HUES64 (cell line): ENCODE results near the gene SIGLEC7.

Experiments
- H3K27ac ChIP-seq: 2 replicates; pipeline ENCODE4 v1.7.0; 2013; ENCODE audit warnings: low read depth, low read length, inconsistent platforms
- H3K27me3 ChIP-seq: 2 replicates; pipeline ENCODE4 v1.6.1; 2013; ENCODE audit warnings: mild to moderate bottlenecking, low read length; ENCODE audit not compliant: insufficient read depth
- H3K36me3 ChIP-seq: 2 replicates; pipeline ENCODE4 v1.6.1; 2013; ENCODE audit warnings: mild to moderate bottlenecking, low read length; ENCODE audit not compliant: insufficient read depth
- H3K4me1 ChIP-seq: 2 replicates; pipeline ENCODE4 v1.6.1; 2013; ENCODE audit warnings: mild to moderate bottlenecking, low read length, moderate library complexity; ENCODE audit not compliant: insufficient read depth
- H3K4me3 ChIP-seq: 2 replicates; pipeline ENCODE4 v1.5.1; 2013; ENCODE audit warnings: mild to moderate bottlenecking, low read length, moderate library complexity
- H3K9ac ChIP-seq: 2 replicates; pipeline ENCODE4 v1.6.1; 2013; ENCODE audit warnings: mild to moderate bottlenecking, low read depth, low read length
- H3K9me3 ChIP-seq: 2 replicates; pipeline ENCODE4 v1.6.1; 2013; ENCODE audit warnings: low read depth, low read length; ENCODE audit not compliant: insufficient read depth
- WGBS: fragments of 150-250, 120-280 bp; methylation state at CpG from one replicate; pipeline ENCODE4 v1.1.7; 2013; ENCODE audit warnings: missing lambda C conversion rate; 5-methylcytosine and 5-hydroxymethylcytosine counted together

SIGLEC7 gene

GRCh38 chr19:51101171-51101865 lies 40.8 kb upstream of the SIGLEC7 start:
- H3K27ac ChIP-seq: no peak overlapping the region
- H3K4me3 ChIP-seq: no peak overlapping the region
- no peak overlapping the region for H3K9ac ChIP-seq
- no peaks in the 10 kb centered on the region for H3K27me3 ChIP-seq
- H3K4me1 ChIP-seq: no peaks in the 10 kb centered on the region
- no peaks in the 10 kb centered on the region for H3K9me3 ChIP-seq
- WGBS: 92% methylated on average over 2 of the region's 5 CpGs
- peaks cover 19% of the 10 kb centered on the region for H3K36me3 ChIP-seq

GRCh38 chr19:51102991-51103390 lies 39.1 kb upstream of the SIGLEC7 start:
- H3K36me3 ChIP-seq: peaks cover 19% of the 10 kb centered on the region
- no peak overlapping the region for H3K9ac ChIP-seq
- no peak overlapping the region for H3K4me3 ChIP-seq
- no peaks in the 10 kb centered on the region for H3K9me3 ChIP-seq
- H3K27me3 ChIP-seq: no peaks in the 10 kb centered on the region
- H3K4me1 ChIP-seq: peaks cover 3% of the 10 kb centered on the region; the same call in 1 of the 2 replicates
- H3K27ac ChIP-seq: no peak overlapping the region
- WGBS: 95% methylated on average over 4 of the region's 7 CpGs

- Histone ChIP-seq H3K36me3 (peaks cover 19% of the 10 kb centered on the region), H3K4me1 (peaks cover 3% of the 10 kb centered on the region; the same call in 1 of the 2 replicates), H3K27ac (no peak overlapping the region), H3K9ac (no peak overlapping the region), H3K27me3 (no peaks in the 10 kb centered on the region), H3K4me3 (no peak overlapping the region), H3K9me3 (no peaks in the 10 kb centered on the region)
- 97% methylated on average over 49 of the region's 49 CpGs for WGBS
Measured at GRCh38 chr19:51103926-51104341, 38.2 kb upstream of the SIGLEC7 start.

- WGBS: 24% methylated on average over 18 of the region's 18 CpGs
- Histone ChIP-seq H3K36me3 (peaks cover 6% of the 10 kb centered on the region), H3K27ac (no peak overlapping the region), H3K9me3 (no peaks in the 10 kb centered on the region), H3K4me1 (peaks cover 3% of the 10 kb centered on the region; the same call in 1 of the 2 replicates), H3K27me3 (peaks cover 13% of the 10 kb centered on the region; the same call in 1 of the 2 replicates), H3K9ac (peak overlapping the region; percentile 67), H3K4me3 (peak overlapping the region; percentile 73)
Measured at GRCh38 chr19:51107406-51108065, 34.6 kb upstream of the SIGLEC7 start.

- Histone ChIP-seq H3K4me3 (peak within 1 kb of the TSS; percentile 73), H3K36me3 (no peaks in the 10 kb centered on the region), H3K27me3 (peaks cover 17% of the 10 kb centered on the region; the same call in 1 of the 2 replicates), H3K4me1 (peaks cover 3% of the 10 kb centered on the region; the same call in 1 of the 2 replicates), H3K27ac (no peak within 1 kb of the TSS), H3K9ac (peak within 1 kb of the TSS; percentile 67), H3K9me3 (no peaks in the 10 kb centered on the region)
- under 1% methylated on average over 43 of the region's 43 CpGs for WGBS
Measured at GRCh38 chr19:51108066-51108804, 33.9 kb upstream of the SIGLEC7 start, which contains the start of gene CTU1. Gene CTU1, minus strand, starts transcription at chr19:51108409. Its CDS starts 3,840 bp downstream, at chr19:51104569.

- Histone ChIP-seq H3K4me1 (peaks cover 3% of the 10 kb centered on the region; the same call in 1 of the 2 replicates), H3K36me3 (no peaks in the 10 kb centered on the region), H3K4me3 (peak overlapping the region; percentile 73), H3K9me3 (no peaks in the 10 kb centered on the region), H3K9ac (no peak overlapping the region), H3K27me3 (peaks cover 17% of the 10 kb centered on the region; the same call in 1 of the 2 replicates), H3K27ac (no peak overlapping the region)
- 5% methylated on average over 15 of the region's 15 CpGs for WGBS
Measured at GRCh38 chr19:51108805-51109146, 33.3 kb upstream of the SIGLEC7 start.

GRCh38 chr19:51110666-51110971 lies 31.5 kb upstream of the SIGLEC7 start:
- Histone ChIP-seq H3K27ac (no peak overlapping the region), H3K27me3 (peaks cover 17% of the 10 kb centered on the region), H3K9ac (no peak overlapping the region), H3K36me3 (no peaks in the 10 kb centered on the region), H3K4me1 (peaks cover 3% of the 10 kb centered on the region; the same call in 1 of the 2 replicates), H3K4me3 (no peak overlapping the region), H3K9me3 (no peaks in the 10 kb centered on the region)
- 67% methylated on average over 1 of the region's 1 CpG for WGBS

GRCh38 chr19:51111606-51112005 lies 30.5 kb upstream of the SIGLEC7 start:
- 44% methylated on average over 6 of the region's 6 CpGs for WGBS
- H3K4me1 ChIP-seq: peaks cover 3% of the 10 kb centered on the region; the same call in 1 of the 2 replicates
- H3K9me3 ChIP-seq: no peaks in the 10 kb centered on the region
- no peak overlapping the region for H3K4me3 ChIP-seq
- no peaks in the 10 kb centered on the region for H3K36me3 ChIP-seq
- H3K27me3 ChIP-seq: peaks cover 17% of the 10 kb centered on the region
- H3K27ac ChIP-seq: no peak overlapping the region
- H3K9ac ChIP-seq: no peak overlapping the region

- no peaks in the 10 kb centered on the region for H3K36me3 ChIP-seq
- H3K27ac ChIP-seq: no peak overlapping the region
- no peak overlapping the region for H3K9ac ChIP-seq
- H3K4me3 ChIP-seq: no peak overlapping the region
- no peaks in the 10 kb centered on the region for H3K9me3 ChIP-seq
- H3K4me1 ChIP-seq: 0 out of 2 replicates have a peak, but pooled peaks cover 1% of the 10 kb centered on the region
- 89% methylated on average over 6 of the region's 6 CpGs for WGBS
- peaks cover 17% of the 10 kb centered on the region for H3K27me3 ChIP-seq
Measured at GRCh38 chr19:51114087-51114729, 27.9 kb upstream of the SIGLEC7 start.

- WGBS: 79% methylated on average over 5 of the region's 6 CpGs
Measured at GRCh38 chr19:51116736-51117286, 25.3 kb upstream of the SIGLEC7 start.

More at GRCh38 chr19:51116736-51117286, 25.3 kb upstream of the SIGLEC7 start:
- Histone ChIP-seq H3K4me3 (no peak overlapping the region), H3K27ac (no peak overlapping the region), H3K9ac (no peak overlapping the region), H3K4me1 (0 out of 2 replicates have a peak, but pooled peaks cover 3% of the 10 kb centered on the region), H3K36me3 (no peaks in the 10 kb centered on the region), H3K9me3 (no peaks in the 10 kb centered on the region), H3K27me3 (peaks cover 4% of the 10 kb centered on the region)
